ENCODE measurements around the gene SNX13. TPM values are rescaled to one million over a fixed set of nuclear protein-coding genes. Genes with fewer than 3 reads are reported as not detected.
A peak's percentile ranks its signal among the peaks of the same experiment; 100 is the strongest.

SNX13 gene
- total and polyA plus RNA-seq, 9 of the 15 experiments (the other 6 are each of a cell fraction or from before 2014, with no cell fraction given), result 5.6 to 33.2 (median 25.4) TPM

GRCh38 chr7:17934612-17935240 is 5.6 kb downstream of the SNX13 start:
- Histone ChIP-seq H3K36me3 (ENCODE audit: control insufficient read depth, insufficient read depth, low read length) (peaks cover 7% of the 10 kb centered on the region; the same call in 1 of the 3 replicates), H3K4me1 (replicated peaks in 1 of 2; ENCODE audit: control insufficient read depth in 2 of 2, insufficient read depth in 2 of 2, low read length in 2 of 2) (peaks cover 2 to 19% of the 10 kb centered on the region in 2 experiments; a peak in 3 of 5 replicates), H3K4me2 (ENCODE audit: insufficient read depth, low read length) (no peak overlapping the region), H3K9me3 (replicated peaks; ENCODE audit: control insufficient read depth, insufficient read depth, low read depth, low read length) (no peaks in the 10 kb centered on the region), H2AFZ (ENCODE audit: low read depth, low read length) (no peak overlapping the region), H3K4me3 (no peak overlapping the region), H3K79me2 (ENCODE audit: control insufficient read depth, insufficient read depth, low read length) (peaks cover 94% of the 10 kb centered on the region), H4K20me1 (replicated peaks; ENCODE audit: control insufficient read depth, insufficient read depth, low read length) (peaks cover 21% of the 10 kb centered on the region; the same call in 1 of the 2 replicates), H3K9ac (ENCODE audit: insufficient read depth in 1 of 2, low read depth in 2 of 2, low read length in 2 of 2) (no peak overlapping the region), H3K9me1 (ENCODE audit: control insufficient read depth, insufficient read depth, low read length) (no peaks in the 10 kb centered on the region), H3K27me3 (ENCODE audit: control insufficient read depth in 2 of 2, insufficient read depth in 2 of 2, low read length in 2 of 2) (no peaks in the 10 kb centered on the region), H3K27ac (ENCODE audit: extremely low read depth, low read depth, low read length) (no peak overlapping the region)
- WGBS (ENCODE audit: insufficient coverage, low coverage, missing lambda C conversion rate), result 68% methylated on average over 2 of the region's 2 CpGs
- in situ Hi-C loops (cut with MboI) (no loop called here), intact Hi-C loops (cut with micrococcal nuclease) (no loop called here)
- ATAC-seq (no peak), FAIRE-seq (no peak), DNase-seq (ENCODE audit: extremely low read depth in 1 of 4, low spot score in 3 of 4) (no peak)
- TF ChIP-seq BHLHE40 (IDR thresholded peaks at IDR 0.05; ENCODE audit: low read length) (no peak), FUS (optimal IDR thresholded peaks at IDR 0.05; ENCODE audit: low read depth, low read length) (no peak), SAP30 (IDR thresholded peaks at IDR 0.05; ENCODE audit: borderline replicate concordance, insufficient read depth, low read depth, low read length, poor library complexity, severe bottlenecking) (no peak), ID3 (CRISPR knock-in tag; IDR thresholded peaks at IDR 0.05) (no peak), ID3 (tag; IDR thresholded peaks at IDR 0.05) (no peak), SPI1 (IDR thresholded peaks at IDR 0.05; ENCODE audit: borderline replicate concordance, low read depth, low read length) (0 out of 2 replicates have a peak, but pooled peaks have one; percentile 29), EGR1 (conservative IDR thresholded peaks at IDR 0.05) (no peak)
- BruUV-seq (replicated peaks), result no TSS peak
- ChIA-PET POLR2A (no interaction called here), CTCF (ENCODE audit: low intra/inter-chr PET ratio) (no interaction called here)

All from K562 (cell line).